ENCODE measurements around the gene MICOS13. TPM values are rescaled to one million over a fixed set of nuclear protein-coding genes. Genes with fewer than 3 reads are reported as not detected.

The MICOS13 gene
- total and polyA plus RNA-seq, 10 of the 15 experiments (the other 5 are each of a cell fraction or from before 2014, with no cell fraction given) = 9.4 to 211 (median 51.3) TPM

GRCh38 chr19:5680437-5681368 lies at the start of gene MICOS13, which contains the start of gene HSD11B1L (continued):
- peak; percentile 68; the same call in 1 of the 2 replicates for TF ChIP-seq PRDM15 (CRISPR knock-in tag; IDR thresholded peaks at IDR 0.05)
- TF ChIP-seq RFX5 (IDR thresholded peaks at IDR 0.05; ENCODE audit: low read depth, low read length) = no peak
- 0 out of 2 replicates have a peak, but pooled peaks have one; percentile 7 for TF ChIP-seq NBN (IDR thresholded peaks at IDR 0.05)
- no peak for TF ChIP-seq RAD21 (IDR thresholded peaks at IDR 0.05; ENCODE audit: insufficient read depth, low read depth, low read length)
- TF ChIP-seq E2F8 (IDR thresholded peaks at IDR 0.05; ENCODE audit: low read depth, partially characterized antibody) = no peak
- peak; percentile 84; the same call in 1 of the 2 replicates for TF ChIP-seq POLR2AphosphoS2 (IDR thresholded peaks at IDR 0.05; ENCODE audit: low read depth, low read length)
- peak; percentile 85; the same call in 1 of the 2 replicates for TF ChIP-seq ZNF207 (IDR thresholded peaks at IDR 0.05; ENCODE audit: borderline replicate concordance)
- TF ChIP-seq MYC (IDR thresholded peaks at IDR 0.05; ENCODE audit: insufficient read depth, insufficient read length, insufficient replicate concordance, low read length, severe bottlenecking) = peak; percentile 13
- peak; percentile 40 for TF ChIP-seq TAF1 (IDR thresholded peaks at IDR 0.05; ENCODE audit: borderline replicate concordance, low read depth, low read length)
- peak; percentile 96 for TF ChIP-seq MAX (IDR thresholded peaks at IDR 0.05; ENCODE audit: low read depth, low read length)
- peak; percentile 51; the same call in 1 of the 2 replicates for TF ChIP-seq STAT1 (conservative IDR thresholded peaks at IDR 0.05)
- TF ChIP-seq ELK1 (IDR thresholded peaks at IDR 0.05; ENCODE audit: low read depth, low read length) = peak; percentile 61
- TF ChIP-seq MEF2B (IDR thresholded peaks at IDR 0.05; ENCODE audit: partially characterized antibody, poor library complexity, severe bottlenecking) = peak; percentile 68
- TF ChIP-seq ZBTB11 (CRISPR knock-in tag; IDR thresholded peaks at IDR 0.05) = peak; percentile 47; the same call in 1 of the 2 replicates
- peak; percentile 86 for TF ChIP-seq GABPA (IDR thresholded peaks at IDR 0.05; ENCODE audit: low read depth)
- TF ChIP-seq SMAD1 (IDR thresholded peaks at IDR 0.05; ENCODE audit: low read depth, partially characterized antibody) = peak; percentile 3

All from GM12878 (cell line).